SH-SY5Y (cell line): ENCODE measurements around the gene MTSS2.

ENCODE experiments used
- GATA2 ChIP-seq: IDR thresholded peaks from 2 replicates; pipeline ENCODE4 v1.6.1; 2011; ENCODE audit warnings: mild to moderate bottlenecking, low read depth, low read length
- GATA3 ChIP-seq: IDR thresholded peaks from 2 replicates; pipeline ENCODE4 v1.6.1; 2011; ENCODE audit warnings: low read depth, mild to moderate bottlenecking, low read length, moderate library complexity

GRCh38 chr16:70691223-70692129, 5.6 kb upstream of the MTSS2 start:
- TF ChIP-seq GATA2 = 0 out of 2 replicates have a peak, but pooled peaks have one; percentile 18
- no peak for TF ChIP-seq GATA3
